Right atrium auricular region (tissue), 2 donors: Measurements from ENCODE around the gene CTCFL. TPM values are rescaled to one million over a fixed set of nuclear protein-coding genes. Genes with fewer than 3 reads are reported as not detected.

Experiments
- DNase-seq: peaks from one replicate; pipeline ENCODE4 v3.0.0-alpha.2; 2019; ENCODE audit warnings: low spot score
- H3K27ac ChIP-seq, 2 donors: fragments of 200-600 bp; sonication (generic); 1 replicate in 1 of 2; 2 replicates in 1 of 2; pipeline ENCODE4 v1.5.1; 2016 to 2019
- H3K27me3 ChIP-seq, 2 donors: fragments of 200-600 bp; sonication (generic); one replicate each; pipeline versions ENCODE4 v1.5.1 to v1.6.0; 2017 to 2019
- H3K36me3 ChIP-seq: fragments of 200-600 bp; sonication (generic); one replicate; pipeline ENCODE4 v1.5.1; 2016
- H3K4me1 ChIP-seq, 2 donors: fragments of 200-600 bp; sonication (generic); one replicate each; pipeline versions ENCODE4 v1.5.1 to v1.6.0; 2017 to 2019
- H3K4me3 ChIP-seq, 2 donors: fragments of 200-600 bp; sonication (generic); 1 replicate in 1 of 2; 2 replicates in 1 of 2; pipeline ENCODE4 v1.5.1; 2017 to 2019; ENCODE audit warnings: mild to moderate bottlenecking in 1 of 2, moderate library complexity in 1 of 2
- H3K9me3 ChIP-seq, 2 donors: fragments of 200-600 bp; sonication (generic); one replicate each; pipeline ENCODE4 v1.5.1; 2019
- CTCF ChIP-seq, 2 donors: fragments of 200-600 bp; sonication (generic); IDR thresholded peaks; one replicate each; pipeline ENCODE4 v1.5.1; 2019; ENCODE audit warnings: antibody characterized with exemption in 2 of 2
- total RNA-seq, 2 donors: library from RNA; depleted of rRNA; stranded (reverse); fragments of >200 nt; gene quantifications; one replicate each; pipeline ENCODE4 v1.1.0, GENCODE V29; 2016

The CTCFL gene
- total RNA-seq, 2 donors from 2014 or later: not detected

GRCh38 chr20:57464642-57465211 is 60.2 kb downstream of the CTCFL start:
- DNase-seq: no peak
- Histone ChIP-seq H3K4me1 (peaks cover 0 to 32% of the 10 kb centered on the region in 2 donors), H3K36me3 (no peaks in the 10 kb centered on the region), H3K4me3 (no peak overlapping the region), H3K27ac (no peak overlapping the region), H3K27me3 (no peaks in the 10 kb centered on the region), H3K9me3 (no peaks in the 10 kb centered on the region)
- TF ChIP-seq CTCF (IDR thresholded peaks at IDR 0.05): no peak

GRCh38 chr20:57462781-57463180 is 62.2 kb downstream of the CTCFL start:
- Histone ChIP-seq H3K9me3 (no peaks in the 10 kb centered on the region), H3K27ac (no peak overlapping the region), H3K27me3 (no peaks in the 10 kb centered on the region), H3K4me3 (no peak overlapping the region), H3K36me3 (no peaks in the 10 kb centered on the region), H3K4me1 (peaks cover 0 to 36% of the 10 kb centered on the region in 2 donors)
- no peak for TF ChIP-seq CTCF (IDR thresholded peaks at IDR 0.05)
- DNase-seq: no peak

GRCh38 chr20:57461726-57462125 is 63.2 kb downstream of the CTCFL start:
- Histone ChIP-seq H3K4me3 (no peak overlapping the region), H3K27me3 (no peaks in the 10 kb centered on the region), H3K36me3 (no peaks in the 10 kb centered on the region), H3K9me3 (no peaks in the 10 kb centered on the region), H3K27ac (peak overlapping the region; percentile 69 to 74), H3K4me1 (peaks cover 0 to 38% of the 10 kb centered on the region in 2 donors)
- DNase-seq: no peak
- no peak for TF ChIP-seq CTCF (IDR thresholded peaks at IDR 0.05)

GRCh38 chr20:57460781-57461465 is 64.0 kb downstream of the CTCFL start:
- no peak for TF ChIP-seq CTCF (IDR thresholded peaks at IDR 0.05)
- no peak for DNase-seq
- Histone ChIP-seq H3K27ac (peak overlapping the region; percentile 69 to 74), H3K9me3 (no peaks in the 10 kb centered on the region), H3K4me3 (no peak overlapping the region), H3K27me3 (no peaks in the 10 kb centered on the region), H3K4me1 (peaks cover 0 to 38% of the 10 kb centered on the region in 2 donors), H3K36me3 (no peaks in the 10 kb centered on the region)

- Histone ChIP-seq H3K4me3 (no peak overlapping the region), H3K27ac (peak overlapping the region; percentile 69 to 74), H3K9me3 (no peaks in the 10 kb centered on the region), H3K36me3 (no peaks in the 10 kb centered on the region), H3K27me3 (no peaks in the 10 kb centered on the region), H3K4me1 (peaks cover 0 to 38% of the 10 kb centered on the region in 2 donors)
- DNase-seq: no peak
- TF ChIP-seq CTCF (IDR thresholded peaks at IDR 0.05): no peak
These were observed 65.0 kb downstream of the CTCFL start for GRCh38 chr20:57459897-57460296.
